T47D (cell line): ENCODE measurements around the gene TMEM144.
A peak's percentile ranks its signal among the peaks of the same experiment; 100 is the strongest.

Source experiments
- DNase-seq, 2 experiments: peaks; one replicate each; pipeline versions ENCODE4 v3.0.0 to v3.0.0-alpha.2; 2011 to 2012; ENCODE audit warnings: low read depth in 1 of 2, low spot score in 1 of 2
- JUND ChIP-seq: IDR thresholded peaks from 2 replicates; pipeline ENCODE4 v1.6.1; 2012; ENCODE audit warnings: low read depth
- in situ Hi-C: cut with HindIII; loops from 2 replicates; pipeline ENCODE4 v1.10.0; 2016; ENCODE audit warnings: low sequenced_read_pairs, low pct_unique_long_range_greater_than_20kb

The TMEM144 gene

DNA sequence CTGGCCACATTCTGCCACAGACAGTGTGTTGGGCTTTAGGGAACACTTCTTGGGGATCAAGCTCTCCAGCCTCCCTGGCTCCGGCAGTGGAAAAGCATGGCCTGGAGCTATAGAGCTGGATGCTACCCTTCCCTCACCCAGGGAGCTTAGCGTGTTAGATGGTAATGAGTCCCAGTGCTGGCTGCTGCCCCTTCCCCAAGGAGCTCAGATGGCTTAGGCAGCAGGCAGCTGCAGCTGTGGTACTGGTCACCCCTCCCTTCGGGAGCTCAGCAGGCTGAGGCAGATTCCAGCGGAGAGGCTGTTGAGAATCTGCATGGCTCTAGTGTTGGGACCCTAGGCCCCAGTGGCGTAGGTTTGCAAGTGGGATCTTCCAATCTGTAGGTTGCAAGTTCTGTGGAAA is 19.5 kb downstream of the TMEM144 start:
- TF ChIP-seq JUND: no peak
- DNase-seq: no peak
- in situ Hi-C loops: no loop called here

DNA sequence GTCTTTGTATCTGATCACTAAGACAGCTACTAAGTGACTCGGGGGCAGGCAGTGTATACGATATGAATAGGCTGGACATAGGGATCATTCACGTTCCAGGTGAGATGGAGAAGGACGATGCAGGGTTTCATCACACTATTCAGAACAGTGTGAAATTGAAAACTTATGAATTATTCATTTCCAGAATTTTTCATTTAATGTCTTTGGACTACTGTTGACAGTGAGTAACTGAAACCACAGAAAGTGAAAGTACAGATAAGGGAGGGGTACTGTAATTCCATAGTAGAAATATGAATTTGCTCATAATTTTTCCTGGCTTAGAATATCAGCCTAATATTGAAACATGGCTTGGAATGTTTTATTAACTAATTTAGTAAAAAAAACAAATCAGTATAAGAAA is 24.4 kb downstream of the TMEM144 start:
- in situ Hi-C loops: no loop called here
- DNase-seq: no peak

DNA sequence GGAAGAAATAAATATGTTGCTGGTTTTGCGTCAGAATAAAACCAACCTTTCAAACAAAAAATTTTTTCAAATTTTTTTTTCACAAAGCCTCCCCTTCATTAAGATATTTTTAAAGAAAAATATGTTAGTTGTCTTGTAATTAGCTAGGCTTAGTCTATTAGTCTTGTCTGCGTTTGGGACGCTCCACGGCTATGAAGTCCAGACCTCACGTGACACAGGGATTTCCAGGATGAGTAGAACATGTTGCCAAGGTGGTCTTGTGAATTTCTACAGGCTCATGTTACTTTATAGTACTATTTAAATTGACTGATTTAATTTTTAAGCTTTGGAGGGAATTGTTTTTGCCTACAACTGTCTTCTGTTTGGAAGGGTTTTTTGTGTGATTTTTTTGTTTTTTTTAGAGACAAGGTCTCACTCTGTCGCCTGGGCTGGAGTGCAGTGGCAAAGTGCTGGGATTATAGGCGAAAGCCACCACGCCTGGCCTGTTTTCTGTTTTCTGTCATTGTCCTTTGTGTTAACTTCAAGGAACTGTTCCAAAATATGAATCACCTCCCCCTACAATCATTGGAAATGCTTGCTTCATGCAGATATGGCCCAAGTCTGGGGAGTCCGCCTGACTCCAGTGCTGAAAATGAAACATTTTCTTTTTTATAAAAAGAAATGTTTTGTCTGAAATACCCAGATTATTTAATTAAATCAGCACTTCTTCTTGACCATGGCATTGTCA is 26.2 kb downstream of the TMEM144 start:
- no peak for TF ChIP-seq JUND
- in situ Hi-C loops: no loop called here
- no peak for DNase-seq

More for the DNA sequence above, 24.4 kb downstream of the TMEM144 start:
- TF ChIP-seq JUND: no peak

DNA sequence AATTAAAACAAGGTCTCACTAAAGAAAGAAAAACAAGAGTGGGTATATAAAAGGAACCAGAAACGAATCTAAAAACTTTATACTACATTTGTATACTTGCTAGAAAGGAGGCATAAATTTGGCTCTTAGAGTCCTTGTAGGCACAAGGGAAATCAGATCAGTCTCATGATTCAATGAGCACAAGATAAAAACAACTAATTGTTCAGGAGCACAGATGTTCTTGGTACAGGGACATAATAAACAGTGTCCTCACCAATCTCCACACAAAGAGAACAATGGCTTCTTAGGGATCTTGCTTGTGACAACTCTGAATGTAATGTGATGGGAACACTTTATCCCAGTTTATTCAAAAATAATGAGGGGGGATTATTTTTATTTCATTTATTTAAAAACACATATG is 28.3 kb downstream of the TMEM144 start:
- no peak for DNase-seq
- no peak for TF ChIP-seq JUND
- in situ Hi-C loops: no loop called here

DNA sequence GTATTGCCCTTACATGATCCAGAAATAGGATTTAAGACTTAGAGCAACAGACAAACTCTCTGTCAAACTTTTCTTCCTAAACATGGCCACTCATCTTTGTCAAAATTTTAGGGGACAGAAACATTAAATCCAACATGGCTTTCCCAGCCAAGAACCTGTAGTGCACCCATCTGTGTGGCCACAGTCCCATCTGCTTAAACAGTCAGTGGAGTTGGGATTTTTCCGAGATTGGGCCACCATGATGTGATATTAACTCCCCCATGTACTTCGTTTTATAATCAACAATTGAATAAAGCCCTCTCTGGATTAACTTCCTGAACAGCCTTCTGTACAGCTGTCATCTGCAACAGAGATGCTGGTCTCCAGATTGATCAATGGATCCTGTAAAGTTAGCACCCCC is 28.9 kb downstream of the TMEM144 start:
- in situ Hi-C loops: no loop called here
- DNase-seq: no peak
- no peak for TF ChIP-seq JUND

DNA sequence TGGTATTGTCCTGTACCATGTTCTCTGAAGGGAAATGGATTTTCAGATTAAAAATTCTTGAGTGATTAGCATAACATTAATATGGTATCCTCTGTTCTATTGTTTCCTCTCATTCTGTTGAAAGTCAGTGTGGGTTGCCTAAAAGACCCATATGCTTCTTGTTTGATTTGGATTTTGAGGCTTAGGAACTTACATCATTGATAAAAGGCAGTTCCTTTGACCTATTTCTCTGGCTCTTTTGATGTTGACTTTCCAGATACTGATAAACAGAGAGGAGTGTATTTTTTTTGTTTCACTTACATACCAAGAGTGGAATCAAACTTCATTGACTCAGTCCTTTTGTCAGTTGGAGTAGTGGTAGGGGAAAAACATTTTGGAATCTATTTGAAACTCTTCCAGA is 32.8 kb downstream of the TMEM144 start:
- DNase-seq: no peak
- no peak for TF ChIP-seq JUND
- in situ Hi-C loops: no loop called here

DNA sequence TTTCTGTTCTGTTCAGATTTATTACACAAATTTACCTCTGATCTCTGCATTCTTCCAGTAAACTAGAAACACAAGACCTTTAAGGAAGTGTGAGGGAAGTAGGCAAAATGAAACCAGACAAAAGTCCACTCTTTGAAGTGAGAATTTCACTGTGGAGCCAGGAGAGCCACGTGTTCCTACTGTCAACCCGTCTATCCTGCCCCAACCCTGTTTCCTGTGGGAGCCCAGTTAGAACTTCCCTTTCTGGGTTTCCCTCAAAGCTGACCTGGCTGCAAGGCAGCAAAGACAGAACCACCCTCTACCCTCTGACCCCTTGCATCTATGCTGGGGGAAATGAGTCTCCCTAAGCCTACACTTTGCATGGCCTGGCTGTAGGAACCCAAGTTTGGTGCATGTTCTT is 40.0 kb downstream of the TMEM144 start:
- no peak for DNase-seq
- in situ Hi-C loops: no loop called here
- no peak for TF ChIP-seq JUND

DNA sequence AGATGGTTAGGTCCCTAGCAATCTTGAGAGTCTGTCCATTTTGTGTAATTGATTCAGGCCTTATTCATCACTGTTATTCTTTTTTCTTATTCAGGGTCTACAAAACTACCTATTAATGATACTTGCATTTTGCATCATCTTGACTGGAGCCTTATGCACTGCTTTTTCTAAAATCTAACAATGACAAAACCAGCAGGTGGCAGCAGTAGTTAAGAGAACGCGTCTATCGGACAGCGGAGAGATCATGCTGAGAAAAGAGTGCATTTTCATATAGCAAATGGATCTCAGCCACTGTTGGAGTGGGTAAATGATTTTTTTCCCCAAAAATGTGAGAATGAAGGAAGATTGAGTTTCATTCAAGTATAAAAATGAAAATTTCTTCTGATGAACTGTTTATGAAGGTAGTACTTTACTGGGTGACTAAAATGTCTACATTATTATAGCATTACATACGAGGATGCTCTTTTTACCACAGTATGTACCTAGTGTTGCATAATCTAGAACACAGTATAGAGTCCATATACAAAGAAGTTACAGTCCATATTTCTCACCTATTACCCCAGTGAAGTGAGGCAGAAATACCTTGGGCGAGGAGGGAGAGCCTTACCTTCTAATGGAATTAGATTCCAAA is 43.2 kb downstream of the TMEM144 start:
- TF ChIP-seq JUND: no peak
- in situ Hi-C loops: no loop called here
- DNase-seq: peak; percentile 10 to 66

DNA sequence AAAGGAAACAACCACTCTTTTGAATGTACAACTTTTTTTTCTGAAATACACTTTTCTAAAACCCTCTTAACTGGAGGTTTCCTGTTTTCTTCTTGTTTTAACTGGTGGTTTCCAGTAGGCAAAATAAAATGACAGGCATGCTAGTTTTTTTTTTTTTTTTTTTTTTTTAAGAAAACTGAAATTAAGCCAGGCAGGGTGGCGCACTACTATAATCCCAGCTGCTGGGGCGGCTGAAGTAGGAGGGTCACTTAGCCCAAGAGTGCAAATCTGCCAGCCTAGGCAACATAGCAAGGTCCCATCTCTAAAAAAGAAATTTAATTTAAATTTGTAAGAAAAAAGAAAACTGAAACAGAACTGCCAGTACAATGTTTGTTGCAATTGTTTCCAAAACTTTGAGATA is 44.0 kb downstream of the TMEM144 start:
- TF ChIP-seq JUND: no peak
- no peak for DNase-seq
- in situ Hi-C loops: no loop called here

DNA sequence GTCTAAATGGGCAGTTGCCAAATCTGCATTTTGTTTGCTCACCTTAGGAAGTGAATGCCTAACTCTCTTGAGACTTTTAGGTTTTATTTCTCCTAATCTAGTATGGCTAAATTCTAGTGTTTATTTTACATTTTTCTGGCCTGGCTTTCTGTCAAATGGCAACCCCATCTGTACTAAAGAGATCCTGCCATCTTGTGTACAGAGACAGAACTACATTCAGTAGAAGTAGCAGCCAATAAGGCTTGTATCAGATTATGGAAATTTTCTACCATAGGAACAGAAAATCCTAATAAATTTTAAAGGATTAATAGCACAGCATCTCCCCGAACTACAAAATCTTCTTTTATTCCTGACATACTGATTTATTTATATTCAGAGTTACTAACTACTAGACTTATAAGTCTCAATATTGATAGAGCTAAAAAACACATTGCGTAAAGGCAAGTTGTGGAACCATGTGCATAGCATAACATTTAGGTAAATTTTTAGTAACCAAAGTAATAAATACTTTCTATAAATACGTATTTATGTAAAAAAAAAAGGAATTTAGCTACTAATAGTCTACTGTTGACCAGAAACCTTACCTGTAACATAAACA is 45.5 kb downstream of the TMEM144 start:
- in situ Hi-C loops: no loop called here
- no peak for TF ChIP-seq JUND
- peak in 1 of 2 experiments; percentile 58 for DNase-seq

DNA sequence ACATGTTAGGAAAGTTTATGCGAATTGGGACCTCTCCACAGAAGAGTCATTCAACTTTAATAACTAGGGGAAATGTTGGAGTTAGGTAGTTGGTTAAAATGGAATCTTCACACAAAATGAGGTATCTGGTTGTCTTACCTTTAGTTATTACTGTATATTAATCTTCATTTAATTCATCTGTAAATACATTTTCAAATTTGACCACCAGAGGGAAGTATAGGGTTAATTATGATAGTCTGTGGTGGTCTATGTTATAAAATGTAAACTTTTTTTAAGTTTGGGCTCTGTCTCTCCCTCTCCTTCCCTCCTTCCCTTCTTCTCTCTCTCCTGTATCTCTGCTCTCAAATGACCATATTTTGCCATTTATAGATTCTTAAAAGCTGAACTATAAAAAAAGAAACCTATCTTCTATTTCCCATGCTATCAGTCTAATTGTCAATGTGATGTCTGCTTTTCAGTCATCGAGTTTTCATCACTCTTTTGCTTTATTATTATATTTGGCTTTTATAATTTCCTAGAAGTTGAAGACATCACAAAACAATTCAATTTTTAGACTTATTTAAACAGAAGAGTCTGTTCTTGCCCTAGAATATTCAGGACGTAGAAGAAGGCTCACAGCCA is 49.8 kb downstream of the TMEM144 start:
- in situ Hi-C loops: no loop called here
- no peak for TF ChIP-seq JUND
- peak in 1 of 2 experiments; percentile 19 for DNase-seq

DNA sequence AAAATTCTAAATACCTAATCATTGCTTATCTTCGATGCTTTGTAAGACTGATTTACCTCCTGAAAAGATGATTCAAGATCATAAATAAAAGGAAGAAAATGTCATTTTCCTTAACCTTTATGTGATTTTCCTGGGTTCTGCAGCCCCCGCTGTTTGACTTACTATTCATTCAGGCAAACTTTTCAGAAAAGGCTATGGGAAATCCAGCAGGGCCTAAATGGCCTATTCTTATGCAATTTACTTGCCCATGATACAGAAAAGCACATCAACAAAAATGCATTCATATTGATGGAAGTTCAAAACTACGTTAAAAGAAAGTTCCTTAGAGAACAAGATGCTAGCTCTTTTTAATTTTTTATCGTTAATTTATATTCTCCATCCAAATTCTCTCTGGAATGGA is 51.2 kb downstream of the TMEM144 start:
- TF ChIP-seq JUND: no peak
- in situ Hi-C loops: no loop called here

DNA sequence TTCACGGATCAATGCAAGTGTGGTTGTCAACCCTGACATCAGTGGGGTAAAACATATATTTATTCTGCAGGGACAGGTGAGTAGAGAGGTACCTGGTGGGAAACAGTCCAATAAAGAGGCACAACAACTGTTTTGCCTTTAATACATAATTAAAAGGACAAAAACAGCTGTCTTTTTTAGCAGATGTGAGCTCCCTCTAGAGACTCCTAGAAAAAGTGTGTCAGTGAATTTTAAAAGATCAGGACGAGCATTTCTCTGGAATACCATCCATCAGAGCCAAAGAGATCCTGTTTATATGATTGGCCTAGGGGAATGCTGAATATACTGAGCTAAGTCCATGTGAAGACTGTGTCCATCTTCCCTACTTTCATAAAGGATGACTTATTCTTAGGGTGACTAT is 58.3 kb downstream of the TMEM144 start:
- DNase-seq: no peak
- TF ChIP-seq JUND: no peak
- in situ Hi-C loops: no loop called here

More for the DNA sequence above, 51.2 kb downstream of the TMEM144 start:
- DNase-seq: no peak
